Loucy (cell line): ENCODE results near the gene PAN3.

ENCODE experiments used
- H2AFZ ChIP-seq: fragments of 200-600 bp; sonication (generic); 2 replicates; pipeline ENCODE4 v1.6.0; 2016; ENCODE audit warnings: antibody characterized with exemption, mild to moderate bottlenecking, low read length, moderate library complexity
- H3F3A ChIP-seq: fragments of 200-600 bp; 2 replicates; pipeline ENCODE4 v1.6.0; 2016; ENCODE audit warnings: antibody characterized with exemption, low read depth, mild to moderate bottlenecking
- H3K27me3 ChIP-seq: fragments of 200-600 bp; sonication (generic); 2 replicates; pipeline ENCODE4 v1.6.1; 2014; ENCODE audit warnings: low read length, mild to moderate bottlenecking; ENCODE audit not compliant: insufficient read depth, poor library complexity, severe bottlenecking
- H3K36me3 ChIP-seq: fragments of 200-600 bp; sonication (generic); 2 replicates; pipeline ENCODE4 v1.6.1; 2016; ENCODE audit warnings: low read length; ENCODE audit not compliant: insufficient read depth
- H3K4me1 ChIP-seq: fragments of 200-600 bp; sonication (generic); 2 replicates; pipeline ENCODE4 v1.5.1; 2014; ENCODE audit warnings: low read length, mild to moderate bottlenecking; ENCODE audit not compliant: insufficient read depth, poor library complexity, severe bottlenecking
- H3K4me2 ChIP-seq: fragments of 200-600 bp; sonication (generic); 2 replicates; pipeline ENCODE4 v1.6.0; 2014; ENCODE audit warnings: antibody characterized with exemption, low read length, low read depth, mild to moderate bottlenecking; ENCODE audit not compliant: poor library complexity, severe bottlenecking
- H3K4me3 ChIP-seq: fragments of 200-600 bp; sonication (generic); 2 replicates; pipeline ENCODE4 v1.5.1; 2014; ENCODE audit warnings: low read length, mild to moderate bottlenecking, mixed read lengths; ENCODE audit not compliant: poor library complexity, severe bottlenecking
- H3K79me2 ChIP-seq: fragments of 200-600 bp; sonication (generic); 2 replicates; pipeline ENCODE4 v1.6.1; 2014; ENCODE audit warnings: low read length; ENCODE audit not compliant: insufficient read depth
- H3K9ac ChIP-seq: fragments of 200-600 bp; sonication (generic); 2 replicates; pipeline ENCODE4 v1.6.0; 2014; ENCODE audit warnings: mild to moderate bottlenecking, low read depth, low read length, moderate library complexity; ENCODE audit not compliant: poor library complexity, severe bottlenecking
- H3K9me2 ChIP-seq: fragments of 200-600 bp; sonication (generic); replicated peaks from 2 replicates; pipeline ENCODE4 v1.6.1; 2016; ENCODE audit warnings: low read depth, low read length, mixed read lengths
- H3K9me3 ChIP-seq: fragments of 200-600 bp; sonication (generic); 2 replicates; pipeline ENCODE4 v1.6.1; 2014; ENCODE audit warnings: mild to moderate bottlenecking, antibody characterized with exemption, low read length, low read depth; ENCODE audit not compliant: insufficient read depth
- H4K20me1 ChIP-seq: fragments of 200-600 bp; sonication (generic); 2 replicates; pipeline ENCODE4 v1.6.0; 2014; ENCODE audit warnings: antibody characterized with exemption, low read length, mild to moderate bottlenecking; ENCODE audit not compliant: insufficient read depth, poor library complexity, severe bottlenecking
- EZH2phosphoT487 ChIP-seq: fragments of 200-600 bp; IDR thresholded peaks from 2 replicates; pipeline ENCODE4 v1.6.1; 2018; ENCODE audit warnings: antibody characterized with exemption, mild to moderate bottlenecking, moderate library complexity, borderline replicate concordance
- TF ChIP-seq, protein P1 (sequence below): fragments of 200-600 bp; sonication (generic); conservative IDR thresholded peaks from 2 replicates; pipeline ENCODE4 v1.5.1; 2014; ENCODE audit warnings: mild to moderate bottlenecking, antibody characterized with exemption, low read length

PAN3 gene

GRCh38 chr13:28250542-28250941 lies 112.2 kb downstream of the PAN3 start:
- H3K4me3 ChIP-seq, result no peak overlapping the region
- H3K9me2 ChIP-seq, result no peaks in the 10 kb centered on the region
- no peaks in the 10 kb centered on the region; the same call in 1 of the 2 replicates for H3K9me3 ChIP-seq
- no peak overlapping the region for H3K9ac ChIP-seq
- H3K27me3 ChIP-seq, result no peaks in the 10 kb centered on the region
- H3K4me2 ChIP-seq, result no peak overlapping the region
- no peak overlapping the region for H2AFZ ChIP-seq
- H3K4me1 ChIP-seq, result peaks cover 12% of the 10 kb centered on the region
- H3K79me2 ChIP-seq, result peaks cover 29% of the 10 kb centered on the region
- no peaks in the 10 kb centered on the region for H3F3A ChIP-seq
- peaks cover 11% of the 10 kb centered on the region for H4K20me1 ChIP-seq
- peaks cover 20% of the 10 kb centered on the region for H3K36me3 ChIP-seq
- TF ChIP-seq, protein P1, sequence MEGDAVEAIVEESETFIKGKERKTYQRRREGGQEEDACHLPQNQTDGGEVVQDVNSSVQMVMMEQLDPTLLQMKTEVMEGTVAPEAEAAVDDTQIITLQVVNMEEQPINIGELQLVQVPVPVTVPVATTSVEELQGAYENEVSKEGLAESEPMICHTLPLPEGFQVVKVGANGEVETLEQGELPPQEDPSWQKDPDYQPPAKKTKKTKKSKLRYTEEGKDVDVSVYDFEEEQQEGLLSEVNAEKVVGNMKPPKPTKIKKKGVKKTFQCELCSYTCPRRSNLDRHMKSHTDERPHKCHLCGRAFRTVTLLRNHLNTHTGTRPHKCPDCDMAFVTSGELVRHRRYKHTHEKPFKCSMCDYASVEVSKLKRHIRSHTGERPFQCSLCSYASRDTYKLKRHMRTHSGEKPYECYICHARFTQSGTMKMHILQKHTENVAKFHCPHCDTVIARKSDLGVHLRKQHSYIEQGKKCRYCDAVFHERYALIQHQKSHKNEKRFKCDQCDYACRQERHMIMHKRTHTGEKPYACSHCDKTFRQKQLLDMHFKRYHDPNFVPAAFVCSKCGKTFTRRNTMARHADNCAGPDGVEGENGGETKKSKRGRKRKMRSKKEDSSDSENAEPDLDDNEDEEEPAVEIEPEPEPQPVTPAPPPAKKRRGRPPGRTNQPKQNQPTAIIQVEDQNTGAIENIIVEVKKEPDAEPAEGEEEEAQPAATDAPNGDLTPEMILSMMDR, result no peak
- no peak for TF ChIP-seq EZH2phosphoT487

- H3F3A ChIP-seq, result no peaks in the 10 kb centered on the region
- no peaks in the 10 kb centered on the region for H3K9me2 ChIP-seq
- H2AFZ ChIP-seq, result no peak overlapping the region
- H3K4me3 ChIP-seq, result no peak overlapping the region
- peaks cover 29% of the 10 kb centered on the region for H3K79me2 ChIP-seq
- H4K20me1 ChIP-seq, result peaks cover 11% of the 10 kb centered on the region
- no peak overlapping the region for H3K4me2 ChIP-seq
- H3K9ac ChIP-seq, result no peak overlapping the region
- H3K4me1 ChIP-seq, result peaks cover 12% of the 10 kb centered on the region
- no peaks in the 10 kb centered on the region; the same call in 1 of the 2 replicates for H3K9me3 ChIP-seq
- TF ChIP-seq, protein P1, result no peak
- TF ChIP-seq EZH2phosphoT487, result no peak
- H3K27me3 ChIP-seq, result no peaks in the 10 kb centered on the region
- peaks cover 27% of the 10 kb centered on the region for H3K36me3 ChIP-seq
Observed at GRCh38 chr13:28251466-28251865, 113.1 kb downstream of the PAN3 start.

- peaks cover 12% of the 10 kb centered on the region for H3K4me1 ChIP-seq
- no peaks in the 10 kb centered on the region; the same call in 1 of the 2 replicates for H3K9me3 ChIP-seq
- H4K20me1 ChIP-seq, result peaks cover 11% of the 10 kb centered on the region
- no peaks in the 10 kb centered on the region for H3K9me2 ChIP-seq
- H3K27me3 ChIP-seq, result no peaks in the 10 kb centered on the region
- H3K4me2 ChIP-seq, result no peak overlapping the region
- peaks cover 37% of the 10 kb centered on the region for H3K36me3 ChIP-seq
- H3K79me2 ChIP-seq, result peaks cover 29% of the 10 kb centered on the region
- TF ChIP-seq EZH2phosphoT487, result no peak
- TF ChIP-seq, protein P1, result no peak
- no peaks in the 10 kb centered on the region for H3F3A ChIP-seq
- H2AFZ ChIP-seq, result no peak overlapping the region
- H3K4me3 ChIP-seq, result no peak overlapping the region
- no peak overlapping the region for H3K9ac ChIP-seq
Observed at GRCh38 chr13:28252547-28252946, 114.2 kb downstream of the PAN3 start.
